ENCODE data around the gene SORCS3.

Gene SORCS3

GRCh38 chr10:105139363-105139896, 498.3 kb downstream of the SORCS3 start:
- DNase-seq, result no peak

GRCh38 chr10:105140600-105140999, 499.5 kb downstream of the SORCS3 start:
- DNase-seq, result no peak

GRCh38 chr10:105145711-105146110, 504.6 kb downstream of the SORCS3 start:
- no peak for DNase-seq

- DNase-seq, result no peak
Measured at GRCh38 chr10:105146436-105146835, 505.3 kb downstream of the SORCS3 start.

GRCh38 chr10:105148456-105148855, 507.4 kb downstream of the SORCS3 start:
- no peak for DNase-seq

GRCh38 chr10:105148921-105149320, 507.8 kb downstream of the SORCS3 start:
- no peak for DNase-seq

- DNase-seq, result no peak
Measured at GRCh38 chr10:105149371-105149891, 508.3 kb downstream of the SORCS3 start.

GRCh38 chr10:105150259-105150880, 509.3 kb downstream of the SORCS3 start:
- no peak for DNase-seq

GRCh38 chr10:105154736-105155135, 513.6 kb downstream of the SORCS3 start:
- DNase-seq, result no peak

GRCh38 chr10:105159268-105159667, 518.2 kb downstream of the SORCS3 start:
- DNase-seq, result no peak

- no peak for DNase-seq
Measured at GRCh38 chr10:105161149-105161548, 520.1 kb downstream of the SORCS3 start.

GRCh38 chr10:105161767-105162166, 520.7 kb downstream of the SORCS3 start:
- no peak for DNase-seq

GRCh38 chr10:105170521-105170920, 529.4 kb downstream of the SORCS3 start:
- DNase-seq, result no peak

GRCh38 chr10:105171945-105172344, 530.9 kb downstream of the SORCS3 start:
- DNase-seq, result no peak

GRCh38 chr10:105181626-105182025, 540.5 kb downstream of the SORCS3 start:
- DNase-seq, result no peak

GRCh38 chr10:105183536-105183935, 542.4 kb downstream of the SORCS3 start:
- no peak for DNase-seq

- no peak for DNase-seq
Measured at GRCh38 chr10:105185161-105185560, 544.1 kb downstream of the SORCS3 start.

GRCh38 chr10:105187243-105187642, 546.2 kb downstream of the SORCS3 start:
- DNase-seq, result no peak

GRCh38 chr10:105188737-105189462, 547.8 kb downstream of the SORCS3 start:
- no peak for DNase-seq

GRCh38 chr10:105189463-105189800, 548.3 kb downstream of the SORCS3 start:
- DNase-seq, result no peak

- DNase-seq, result no peak
Measured at GRCh38 chr10:105192146-105192545, 551.1 kb downstream of the SORCS3 start.

- DNase-seq, result no peak
Measured at GRCh38 chr10:105192861-105193260, 551.8 kb downstream of the SORCS3 start.

- DNase-seq, result no peak
Measured at GRCh38 chr10:105195831-105196230, 554.7 kb downstream of the SORCS3 start.
